Dermis blood vessel endothelial cell (primary cell): Measurements from ENCODE around the gene DNMT3L. TPM values are rescaled to one million over a fixed set of nuclear protein-coding genes. Genes with fewer than 3 reads are reported as not detected.
"Not testable (repeated sequence)": the region's sequence is repeated elsewhere in the genome, so short reads cannot be mapped to it uniquely, and the experiment has no call there.

Experiments used
- DNase-seq: peaks from one replicate; pipeline ENCODE4 v3.0.0; 2010
- total RNA-seq: library from RNA; depleted of rRNA; stranded (reverse); fragments of >200 nt; gene quantifications from 2 replicates; pipeline ENCODE4 v1.2.3, GENCODE V29; 2014

Gene DNMT3L
- total RNA-seq, 1 donor from 2014 or later, result not detected

GRCh38 chr21:44294391-44295162, 32.9 kb upstream of the DNMT3L start:
- DNase-seq, result peak; percentile 23

GRCh38 chr21:44293551-44294231, 32.0 kb upstream of the DNMT3L start:
- DNase-seq, result no peak

GRCh38 chr21:44292812-44293195, 31.1 kb upstream of the DNMT3L start:
- DNase-seq, result no peak

GRCh38 chr21:44291936-44292811, 30.5 kb upstream of the DNMT3L start:
- no peak for DNase-seq

GRCh38 chr21:44291078-44291935, 29.6 kb upstream of the DNMT3L start:
- no peak for DNase-seq

- DNase-seq, result no peak
These were observed 28.8 kb upstream of the DNMT3L start for GRCh38 chr21:44290327-44291077.

- DNase-seq, result no peak
These were observed 27.8 kb upstream of the DNMT3L start for GRCh38 chr21:44289381-44290010.

GRCh38 chr21:44288251-44289110, 26.8 kb upstream of the DNMT3L start:
- DNase-seq, result no peak

GRCh38 chr21:44286716-44287632, 25.3 kb upstream of the DNMT3L start:
- no peak for DNase-seq

- DNase-seq, result no peak
These were observed 24.5 kb upstream of the DNMT3L start for GRCh38 chr21:44286086-44286715.

- DNase-seq, result peak; percentile 21
These were observed 23.7 kb upstream of the DNMT3L start, which contains the start of gene AIRE for GRCh38 chr21:44285138-44285992. Gene AIRE (plus strand): TSS chr21:44285876. CDS start chr21:44286007, 131 bp downstream.

GRCh38 chr21:44283948-44284347, 22.3 kb upstream of the DNMT3L start:
- DNase-seq, result no peak

GRCh38 chr21:44283211-44283785, 21.6 kb upstream of the DNMT3L start:
- not testable (repeated sequence) for DNase-seq

GRCh38 chr21:44282370-44282769, 20.7 kb upstream of the DNMT3L start:
- no peak for DNase-seq

GRCh38 chr21:44281801-44282200, 20.1 kb upstream of the DNMT3L start:
- DNase-seq, result no peak

- DNase-seq, result no peak
These were observed 17.9 kb upstream of the DNMT3L start for GRCh38 chr21:44279354-44280260.
